Uterus (tissue), 2 donors: Measurements from ENCODE around the gene NUP188.

Experiments
- CTCF ChIP-seq, 4 experiments: fragments of 200-600 bp in 2 of 4; fragments of 450-650 bp in 2 of 4; sonication (generic) in 2 of 4; IDR thresholded peaks; one replicate each; pipeline ENCODE4 v1.5.1; 2016 to 2019; ENCODE audit warnings: antibody characterized with exemption in 4 of 4, mild to moderate bottlenecking in 2 of 4, moderate library complexity in 1 of 4
- POLR2A ChIP-seq, 2 donors: fragments of 450-650 bp; IDR thresholded peaks; one replicate each; pipeline ENCODE4 v1.6.1; 2016; ENCODE audit warnings: antibody characterized with exemption in 2 of 2, mild to moderate bottlenecking in 1 of 2, moderate library complexity in 1 of 2

GRCh38 chr9:128918921-128919320 is 28.6 kb upstream of the NUP188 start:
- TF ChIP-seq CTCF (IDR thresholded peaks at IDR 0.05) (no peak), POLR2A (IDR thresholded peaks at IDR 0.05) (no peak)
